Effector memory CD4-positive, alpha-beta T cell (primary cell): ENCODE data around the gene CPA1.
A peak's percentile ranks its signal among the peaks of the same experiment; 100 is the strongest.

Source experiments
- DNase-seq, 3 donors: peaks; one replicate each; pipeline ENCODE4 v3.0.0-alpha.2; 2020
- H3K27ac ChIP-seq: 2 replicates; pipeline ENCODE4 v1.7.0; 2013; ENCODE audit warnings: mild to moderate bottlenecking, low read length, moderate library complexity; ENCODE audit not compliant: insufficient read depth, poor library complexity, severe bottlenecking
- H3K27me3 ChIP-seq: replicated peaks from 2 replicates; pipeline ENCODE4 v1.7.0; 2013; ENCODE audit warnings: mild to moderate bottlenecking, low read length; ENCODE audit not compliant: insufficient read depth, control insufficient read depth, poor library complexity, severe bottlenecking
- H3K36me3 ChIP-seq: 2 replicates; pipeline ENCODE4 v1.7.0; 2013; ENCODE audit warnings: mild to moderate bottlenecking, low read length, moderate library complexity; ENCODE audit not compliant: control insufficient read depth, insufficient read depth
- H3K4me1 ChIP-seq: 2 replicates; pipeline ENCODE4 v1.7.0; 2013; ENCODE audit warnings: low read length, mild to moderate bottlenecking; ENCODE audit not compliant: control insufficient read depth, insufficient read depth, poor library complexity, severe bottlenecking
- H3K4me3 ChIP-seq: 2 replicates; pipeline ENCODE4 v1.7.0; 2013; ENCODE audit warnings: low read length, low read depth, mild to moderate bottlenecking; ENCODE audit not compliant: insufficient read depth, poor library complexity, severe bottlenecking
- H3K9me3 ChIP-seq: 2 replicates; pipeline ENCODE4 v1.7.0; 2013; ENCODE audit warnings: mild to moderate bottlenecking, low read length, moderate library complexity; ENCODE audit not compliant: control insufficient read depth

CPA1 gene

DNA sequence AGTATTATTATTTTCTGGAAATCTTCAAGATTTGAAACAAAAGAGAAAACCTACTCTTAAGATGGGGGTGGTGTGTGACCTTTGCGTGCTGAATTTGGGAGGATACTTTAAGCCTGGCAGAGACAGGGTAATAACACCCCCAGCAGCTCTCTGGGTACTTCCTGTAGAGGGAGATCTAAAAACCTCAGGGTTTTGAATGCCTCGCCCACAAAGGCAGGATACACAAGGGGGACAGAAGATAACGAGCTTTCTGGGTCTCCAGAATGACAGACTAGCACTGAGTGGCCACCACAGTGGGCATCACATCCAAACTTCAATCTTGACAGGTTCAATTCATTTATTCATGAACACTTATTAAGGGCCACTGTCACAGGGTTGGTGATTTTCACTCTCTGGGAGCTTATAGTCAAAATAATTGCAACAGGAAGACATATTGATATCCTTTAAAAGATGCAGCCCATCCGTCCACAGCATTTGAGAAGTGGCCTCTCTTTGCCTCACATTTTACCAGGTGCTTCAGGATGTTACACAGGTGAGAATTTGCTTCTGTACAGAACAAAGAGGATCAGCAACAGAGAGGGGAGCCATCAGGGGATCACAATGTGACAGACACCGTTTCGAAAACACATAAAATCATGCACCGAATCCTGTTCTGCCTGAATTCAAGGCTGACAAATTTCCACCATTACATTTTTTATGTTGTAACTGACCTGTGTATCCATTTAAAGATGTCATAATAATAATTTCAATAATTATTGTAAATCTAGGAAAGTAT lies 14.3 kb downstream of the CPA1 start:
- H3K27me3 ChIP-seq, result no peaks in the 10 kb centered on the region
- H3K4me3 ChIP-seq, result peak overlapping the region; percentile 24
- DNase-seq, result no peak
- H3K27ac ChIP-seq, result no peak overlapping the region
- H3K9me3 ChIP-seq, result no peaks in the 10 kb centered on the region
- no peaks in the 10 kb centered on the region for H3K36me3 ChIP-seq
- peaks cover 8% of the 10 kb centered on the region for H3K4me1 ChIP-seq

DNA sequence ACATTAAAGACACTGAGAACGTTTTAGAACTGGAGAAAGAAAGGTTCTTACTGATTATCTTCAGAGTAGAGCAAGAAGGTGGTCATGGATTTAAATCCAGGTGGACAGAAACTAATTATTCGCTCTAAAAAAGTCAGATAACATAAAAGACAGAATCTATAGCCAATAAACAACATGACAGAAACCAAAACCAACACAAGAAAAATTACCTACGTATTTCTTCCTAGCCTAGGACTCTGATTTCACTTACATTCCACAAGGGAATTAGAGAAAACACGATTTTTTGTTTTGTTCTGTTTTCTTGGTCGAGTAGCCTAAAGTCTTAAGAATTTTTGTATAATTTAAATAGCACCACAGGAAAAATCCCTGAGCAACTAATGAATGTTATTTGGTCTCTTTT lies 15.1 kb downstream of the CPA1 start:
- DNase-seq, result no peak
- no peak overlapping the region for H3K27ac ChIP-seq
- peaks cover 8% of the 10 kb centered on the region for H3K4me1 ChIP-seq

DNA sequence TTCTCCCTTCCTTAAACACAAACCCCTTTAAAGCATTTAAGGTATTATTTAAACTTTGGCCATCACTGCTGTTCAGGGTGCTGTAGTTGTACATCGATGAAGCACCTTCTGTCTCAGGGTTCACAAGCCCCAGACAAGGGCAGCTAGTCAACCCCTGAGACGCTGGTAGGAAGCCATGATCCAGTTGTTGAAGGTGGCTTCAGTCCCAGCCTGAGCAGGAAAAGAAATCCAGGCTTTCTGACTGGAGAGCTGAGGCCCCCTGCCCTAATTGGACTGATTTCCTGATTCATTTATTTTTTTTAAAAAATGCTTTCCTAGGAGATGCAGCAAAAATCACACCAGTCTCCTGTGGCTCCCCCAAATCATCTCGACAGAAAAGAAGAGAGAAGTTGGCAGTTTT lies 15.8 kb downstream of the CPA1 start:
- Histone ChIP-seq H3K4me3 (no peak overlapping the region), H3K27me3 (no peaks in the 10 kb centered on the region), H3K9me3 (no peaks in the 10 kb centered on the region), H3K27ac (no peak overlapping the region), H3K4me1 (peaks cover 8% of the 10 kb centered on the region), H3K36me3 (no peaks in the 10 kb centered on the region)
- DNase-seq, result no peak

More for the DNA sequence above, 15.1 kb downstream of the CPA1 start:
- no peaks in the 10 kb centered on the region for H3K36me3 ChIP-seq
- no peaks in the 10 kb centered on the region for H3K27me3 ChIP-seq
- H3K9me3 ChIP-seq, result no peaks in the 10 kb centered on the region
- H3K4me3 ChIP-seq, result no peak overlapping the region

DNA sequence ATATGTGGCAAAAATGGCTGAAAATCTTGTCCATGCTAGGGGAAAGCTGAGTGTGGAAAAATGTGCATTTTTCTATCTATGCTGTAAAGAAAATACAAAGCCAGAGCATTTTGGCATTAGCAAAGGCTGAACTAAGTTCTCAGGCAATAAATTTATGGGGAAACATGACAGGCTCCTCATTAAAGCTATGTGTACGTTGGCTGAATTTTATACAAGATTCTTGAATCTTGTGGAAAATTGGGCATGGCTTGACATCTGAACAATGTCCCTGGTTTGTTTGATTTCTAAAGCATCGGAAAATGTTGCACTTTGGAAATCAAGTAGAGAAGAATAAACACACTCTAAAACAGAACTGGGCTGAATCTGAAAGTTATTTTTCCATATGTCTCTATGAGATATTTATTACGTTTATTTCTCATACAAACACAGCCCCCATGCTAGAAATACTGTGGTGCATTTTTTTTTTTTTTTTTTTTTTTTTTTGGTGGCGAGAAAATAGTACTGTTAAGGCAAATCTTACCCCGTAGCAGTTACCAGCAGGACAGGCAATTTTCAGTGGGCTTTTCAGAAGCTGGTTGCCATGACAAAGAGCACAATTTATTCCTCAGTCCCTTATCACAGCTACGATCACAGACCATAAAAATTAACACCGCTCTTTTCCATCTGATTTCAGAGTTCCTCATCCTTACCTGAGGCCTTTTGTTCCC lies 16.9 kb downstream of the CPA1 start:
- H3K4me1 ChIP-seq, result peaks cover 8% of the 10 kb centered on the region
- H3K4me3 ChIP-seq, result no peak overlapping the region
- DNase-seq, result no peak
- no peaks in the 10 kb centered on the region for H3K27me3 ChIP-seq
- H3K36me3 ChIP-seq, result no peaks in the 10 kb centered on the region
- H3K9me3 ChIP-seq, result no peaks in the 10 kb centered on the region
- no peak overlapping the region for H3K27ac ChIP-seq

- H3K27ac ChIP-seq, result no peak overlapping the region
- no peak overlapping the region for H3K4me3 ChIP-seq
- no peaks in the 10 kb centered on the region for H3K36me3 ChIP-seq
- peaks cover 8% of the 10 kb centered on the region for H3K4me1 ChIP-seq
- no peaks in the 10 kb centered on the region for H3K27me3 ChIP-seq
- DNase-seq, result no peak
- no peaks in the 10 kb centered on the region for H3K9me3 ChIP-seq
These were observed 17.4 kb downstream of the CPA1 start for GRCh38 chr7:130397758-130398073.

- H3K27ac ChIP-seq, result no peak overlapping the region
- no peaks in the 10 kb centered on the region for H3K27me3 ChIP-seq
- no peak for DNase-seq
These were observed 18.3 kb downstream of the CPA1 start for GRCh38 chr7:130398526-130399090.

DNA sequence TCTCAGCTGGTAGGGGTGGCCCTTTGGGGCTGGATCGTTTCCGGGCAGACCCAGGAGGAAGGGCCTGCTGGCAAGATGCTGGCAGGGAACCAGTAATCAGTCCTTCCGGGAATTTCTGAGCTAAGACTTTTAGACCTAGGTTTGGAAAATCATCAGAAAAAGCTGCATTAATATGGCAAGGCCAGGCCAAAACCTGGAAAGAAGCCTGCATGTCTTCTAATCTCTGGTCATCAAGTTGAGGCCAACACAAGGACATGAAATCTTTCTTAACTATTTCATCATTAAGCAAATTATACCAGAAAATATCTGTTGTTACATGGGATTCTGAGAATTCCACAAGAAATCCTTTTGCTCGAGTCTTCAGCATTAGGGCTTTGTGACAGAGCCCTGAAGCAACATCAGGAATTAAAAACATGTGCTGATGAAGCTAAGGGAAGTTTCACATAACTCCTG lies 19.9 kb downstream of the CPA1 start:
- Histone ChIP-seq H3K4me3 (no peak overlapping the region), H3K4me1 (no peaks in the 10 kb centered on the region), H3K27me3 (no peaks in the 10 kb centered on the region), H3K9me3 (no peaks in the 10 kb centered on the region), H3K27ac (no peak overlapping the region), H3K36me3 (no peaks in the 10 kb centered on the region)
- no peak for DNase-seq

More at GRCh38 chr7:130398526-130399090, 18.3 kb downstream of the CPA1 start:
- Histone ChIP-seq H3K4me3 (no peak overlapping the region), H3K9me3 (no peaks in the 10 kb centered on the region), H3K36me3 (no peaks in the 10 kb centered on the region), H3K4me1 (peaks cover 8% of the 10 kb centered on the region)

DNA sequence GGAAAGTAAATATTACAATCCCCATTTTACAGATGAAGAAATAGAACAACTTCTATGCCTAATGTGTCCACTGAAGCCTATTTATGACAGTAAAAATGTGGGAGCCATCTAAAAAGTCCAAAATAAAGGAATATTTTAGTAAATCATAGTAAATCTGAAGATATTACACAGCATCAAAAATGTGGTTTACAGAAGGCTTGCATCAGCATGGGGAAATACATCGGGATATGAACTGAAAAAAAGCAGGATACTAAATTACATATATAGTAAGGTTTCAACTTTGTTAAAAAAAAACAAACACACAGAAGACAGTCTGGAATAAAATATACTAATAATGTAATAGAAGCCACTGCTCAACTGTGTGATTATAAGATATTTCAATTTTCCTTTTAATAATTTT lies 20.8 kb downstream of the CPA1 start:
- no peak overlapping the region for H3K4me3 ChIP-seq
- no peak for DNase-seq
- no peaks in the 10 kb centered on the region for H3K4me1 ChIP-seq
- H3K36me3 ChIP-seq, result no peaks in the 10 kb centered on the region
- H3K27ac ChIP-seq, result no peak overlapping the region
- H3K9me3 ChIP-seq, result no peaks in the 10 kb centered on the region
- H3K27me3 ChIP-seq, result no peaks in the 10 kb centered on the region

DNA sequence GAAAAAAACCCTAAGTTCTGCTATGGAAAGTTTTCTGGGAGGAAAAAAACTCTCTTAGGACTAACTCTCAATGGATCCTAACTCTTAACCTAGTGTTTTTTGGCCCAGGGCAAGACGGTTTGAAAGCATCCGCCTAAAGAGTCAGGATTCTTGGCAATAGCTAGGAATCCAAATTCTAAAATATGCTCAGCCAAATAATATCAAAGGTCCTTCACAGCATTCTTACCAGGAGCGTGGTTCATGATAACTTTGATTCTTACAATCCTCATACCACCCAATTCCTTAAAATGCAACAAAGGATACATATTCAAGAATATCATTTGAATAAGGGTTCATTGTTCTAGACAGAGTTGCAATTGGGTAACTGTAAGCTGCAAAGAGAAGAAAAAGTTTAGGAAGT lies 21.3 kb downstream of the CPA1 start:
- Histone ChIP-seq H3K36me3 (no peaks in the 10 kb centered on the region), H3K9me3 (no peaks in the 10 kb centered on the region), H3K4me3 (no peak overlapping the region), H3K27ac (no peak overlapping the region), H3K4me1 (no peaks in the 10 kb centered on the region), H3K27me3 (no peaks in the 10 kb centered on the region)
- no peak for DNase-seq

DNA sequence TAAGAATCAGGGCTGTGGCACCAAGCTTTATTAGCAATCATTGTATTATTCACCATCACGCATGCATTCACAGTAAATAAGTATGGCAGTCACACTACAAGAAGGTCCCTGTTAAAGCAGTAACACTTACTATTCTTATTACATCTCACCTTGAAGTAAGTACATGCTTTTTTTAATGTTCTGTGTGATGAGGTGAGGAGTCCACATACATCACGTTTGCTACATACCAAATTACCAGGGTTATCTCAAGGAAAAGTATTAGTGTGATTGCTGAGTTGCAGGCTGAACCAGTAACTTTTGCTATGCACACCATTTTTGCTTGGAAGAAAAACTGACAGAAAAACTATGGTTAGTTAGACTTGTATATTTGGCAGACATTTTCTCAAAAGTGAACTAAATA lies 24.7 kb downstream of the CPA1 start:
- Histone ChIP-seq H3K4me3 (no peak overlapping the region), H3K36me3 (no peaks in the 10 kb centered on the region), H3K27me3 (no peaks in the 10 kb centered on the region), H3K27ac (no peak overlapping the region), H3K4me1 (no peaks in the 10 kb centered on the region), H3K9me3 (no peaks in the 10 kb centered on the region)
- DNase-seq, result no peak
